ENCODE results near the gene CDKN1B. TPM values are rescaled to one million over a fixed set of nuclear protein-coding genes. Genes with fewer than 3 reads are reported as not detected.

The CDKN1B gene
- total and polyA plus RNA-seq, 11 donors, result 19.0 to 44.9 (median 34.3) TPM

GRCh38 chr12:12715459-12716150 lies 1.6 kb upstream of the CDKN1B start:
- Histone ChIP-seq H3K9me3 (no peaks in the 10 kb centered on the region), H3K4me3 (peak overlapping the region in 11 of 12 donors; percentile 77 to 95 (median 91)), H3K27ac (peak overlapping the region; percentile 96 to 100 (median 100)), H3K36me3 (peaks cover 0 to 20% (median 15%) of the 10 kb centered on the region in 9 donors), H3K27me3 (no peaks in the 10 kb centered on the region), H3K4me1 (peaks cover 0 to 52% (median 42%) of the 10 kb centered on the region in 12 donors)
- intact Hi-C loops (cut with DNase I), result loop anchor here in 6 of 10 donors (2.0 to 10.0 kb wide), 6 partner anchors 19 to 208 kb away; partner anchors contain the start of genes DUSP16 (in 5 of the 6), APOLD1 (in 3 of the 6), CREBL2 (in 1 of the 6) and GPR19 (in 1 of the 6)
- 19 to 33% (median 26%) methylated on average over 10 of the region's 10 CpGs for WGBS, 4 donors
- DNase-seq (peak in 1 of 5 donors; percentile 21), ATAC-seq (no peak)
- TF ChIP-seq POLR2A (IDR thresholded peaks at IDR 0.05) (no peak), CTCF (IDR thresholded peaks at IDR 0.05) (no peak)

GRCh38 chr12:12716151-12716792 lies 896 bp upstream of the CDKN1B start:
- TF ChIP-seq POLR2A (IDR thresholded peaks at IDR 0.05), result no peak
- no peak for TF ChIP-seq CTCF (IDR thresholded peaks at IDR 0.05)
- DNase-seq, result peak in 2 of 5 donors; percentile 21 to 32
- H3K27ac ChIP-seq, result peak overlapping the region; percentile 96 to 100 (median 100)
- peaks cover 0 to 27% (median 22%) of the 10 kb centered on the region in 9 donors for H3K36me3 ChIP-seq
- peaks cover 0 to 58% (median 49%) of the 10 kb centered on the region in 12 donors for H3K4me1 ChIP-seq
- H3K4me3 ChIP-seq, result peak overlapping the region; percentile 77 to 96 (median 92)
- no peak for ATAC-seq
- no peaks in the 10 kb centered on the region for H3K27me3 ChIP-seq
- intact Hi-C loops (cut with DNase I), result loop anchor here in 6 of 10 donors (2.0 to 10.0 kb wide), 6 partner anchors 19 to 209 kb away; partner anchors contain the start of genes DUSP16 (in 5 of the 6), APOLD1 (in 3 of the 6), CREBL2 (in 1 of the 6) and GPR19 (in 1 of the 6)
- no peaks in the 10 kb centered on the region for H3K9me3 ChIP-seq
- 3 to 4% (median 3%) methylated on average over 15 of the region's 15 CpGs for WGBS, 4 donors

- intact Hi-C loops (cut with DNase I), result loop anchor here in 6 of 10 donors (1.0 to 10.0 kb wide), 8 partner anchors 8 to 210 kb away; partner anchors contain the start of genes DUSP16 (in 5 of the 6), APOLD1 (in 3 of the 6), GPR19 (in 2 of the 6) and CREBL2 (in 1 of the 6)
- H3K27ac ChIP-seq, result peak overlapping the region; percentile 96 to 100 (median 100)
- H3K27me3 ChIP-seq, result no peaks in the 10 kb centered on the region
- peak; percentile 9 to 59 (median 38) for ATAC-seq
- peak; percentile 38 to 79 (median 41) for DNase-seq
- peaks cover 0 to 37% (median 30%) of the 10 kb centered on the region in 9 donors for H3K36me3 ChIP-seq
- TF ChIP-seq POLR2A (IDR thresholded peaks at IDR 0.05) (no peak), CTCF (IDR thresholded peaks at IDR 0.05) (peak in 1 of 12 donors; percentile 5)
- peak overlapping the region; percentile 77 to 96 (median 92) for H3K4me3 ChIP-seq
- 0 to 1% (median 0%) methylated on average over 53 to 62 of the region's 62 CpGs for WGBS, 4 donors
- peaks cover 0 to 70% (median 62%) of the 10 kb centered on the region in 12 donors for H3K4me1 ChIP-seq
- H3K9me3 ChIP-seq, result no peaks in the 10 kb centered on the region
These were observed 615 bp downstream of the CDKN1B start for GRCh38 chr12:12717586-12718380.

All from heart left ventricle (tissue), 16 donors.